SW480 (cell line): ENCODE results near the gene SULT1B1.

Experiments
- DNase-seq: peaks from one replicate; pipeline ENCODE4 v3.0.0-alpha.2; 2016; ENCODE audit warnings: low spot score

The SULT1B1 gene

GRCh38 chr4:69749771-69750170, 10.6 kb downstream of the SULT1B1 start:
- no peak for DNase-seq

GRCh38 chr4:69748173-69748572, 12.2 kb downstream of the SULT1B1 start:
- no peak for DNase-seq

DNA sequence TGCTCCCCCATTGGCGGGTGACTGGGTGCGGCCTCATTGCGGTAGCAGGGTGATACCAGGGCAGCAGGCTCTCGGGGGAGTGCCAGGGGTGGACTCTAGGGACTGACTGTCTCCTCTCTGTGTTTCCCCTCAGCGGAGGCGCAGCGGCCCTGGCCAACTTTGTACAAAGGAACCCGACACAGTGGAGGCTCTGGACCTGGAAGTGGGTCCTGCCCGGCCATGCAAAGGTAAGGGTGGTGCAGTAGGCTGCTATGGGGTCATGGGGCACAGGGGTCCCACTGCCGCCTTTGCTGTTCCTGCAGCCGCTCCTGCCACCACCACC, 16.3 kb downstream of the SULT1B1 start:
- DNase-seq, result no peak

DNA sequence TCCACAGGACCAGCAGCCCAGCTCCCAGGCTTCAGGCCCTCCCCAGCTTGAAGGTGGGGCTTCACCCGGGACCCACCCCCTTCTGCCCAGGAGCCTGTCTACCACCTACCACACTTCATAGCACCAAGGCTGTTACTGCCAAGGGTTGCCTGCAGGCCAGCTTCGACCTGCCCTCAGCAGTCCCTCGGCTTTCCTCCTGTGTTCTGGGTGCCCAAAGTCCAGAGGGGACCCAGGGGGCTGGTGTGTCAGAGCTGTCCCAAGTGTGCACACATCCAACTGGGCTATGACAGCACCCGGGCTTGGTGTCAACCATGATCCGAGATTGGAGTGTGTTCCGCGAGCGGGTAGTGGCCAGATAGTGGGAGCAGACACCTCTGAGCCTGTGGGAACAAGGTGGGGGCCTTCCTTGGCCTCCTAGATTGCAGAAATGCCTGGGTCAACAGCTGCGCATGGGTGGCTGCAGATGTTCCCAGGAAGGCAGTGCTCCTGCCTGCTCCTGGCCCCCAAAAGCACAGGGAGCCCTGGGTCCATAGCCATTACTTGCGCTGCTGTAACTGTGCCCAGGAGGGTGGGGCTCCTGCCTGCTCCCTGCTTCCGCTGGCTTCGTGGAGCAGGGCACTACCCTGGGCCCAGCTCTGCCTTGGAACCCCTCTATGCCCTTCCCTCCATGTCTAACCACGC, 16.8 kb downstream of the SULT1B1 start:
- no peak for DNase-seq

GRCh38 chr4:69742596-69742995, 17.8 kb downstream of the SULT1B1 start:
- DNase-seq, result no peak

GRCh38 chr4:69738872-69739271, 21.5 kb downstream of the SULT1B1 start:
- no peak for DNase-seq

- DNase-seq, result no peak
Observed at GRCh38 chr4:69735119-69735518, 25.3 kb downstream of the SULT1B1 start.

DNA sequence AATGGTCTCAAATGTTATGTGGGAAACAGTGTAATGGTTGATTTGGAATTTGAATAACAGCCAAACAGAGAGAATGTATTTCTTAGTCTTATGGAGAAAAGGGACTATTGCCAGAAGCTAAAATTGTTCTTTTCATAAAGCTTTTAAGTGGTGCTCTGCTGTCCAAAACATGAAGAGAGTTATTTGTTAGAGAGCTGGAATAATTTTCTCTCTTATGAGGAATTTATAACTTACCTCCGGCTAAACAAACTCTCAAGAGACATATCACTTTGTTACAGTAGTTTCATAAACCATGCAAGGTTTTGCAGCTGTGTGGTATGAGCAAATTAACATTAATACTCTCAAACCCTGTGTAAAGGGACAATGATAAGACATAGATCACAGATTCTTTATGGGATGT, 28.6 kb downstream of the SULT1B1 start:
- no peak for DNase-seq

- DNase-seq, result no peak
Observed at GRCh38 chr4:69731241-69731640, 29.2 kb downstream of the SULT1B1 start.

GRCh38 chr4:69730002-69730401, 30.4 kb downstream of the SULT1B1 start:
- DNase-seq, result no peak

GRCh38 chr4:69727926-69728325, 32.5 kb downstream of the SULT1B1 start:
- DNase-seq, result no peak

- no peak for DNase-seq
Observed at GRCh38 chr4:69727426-69727825, 33.0 kb downstream of the SULT1B1 start.

- no peak for DNase-seq
Observed at GRCh38 chr4:69726971-69727370, 33.4 kb downstream of the SULT1B1 start.

DNA sequence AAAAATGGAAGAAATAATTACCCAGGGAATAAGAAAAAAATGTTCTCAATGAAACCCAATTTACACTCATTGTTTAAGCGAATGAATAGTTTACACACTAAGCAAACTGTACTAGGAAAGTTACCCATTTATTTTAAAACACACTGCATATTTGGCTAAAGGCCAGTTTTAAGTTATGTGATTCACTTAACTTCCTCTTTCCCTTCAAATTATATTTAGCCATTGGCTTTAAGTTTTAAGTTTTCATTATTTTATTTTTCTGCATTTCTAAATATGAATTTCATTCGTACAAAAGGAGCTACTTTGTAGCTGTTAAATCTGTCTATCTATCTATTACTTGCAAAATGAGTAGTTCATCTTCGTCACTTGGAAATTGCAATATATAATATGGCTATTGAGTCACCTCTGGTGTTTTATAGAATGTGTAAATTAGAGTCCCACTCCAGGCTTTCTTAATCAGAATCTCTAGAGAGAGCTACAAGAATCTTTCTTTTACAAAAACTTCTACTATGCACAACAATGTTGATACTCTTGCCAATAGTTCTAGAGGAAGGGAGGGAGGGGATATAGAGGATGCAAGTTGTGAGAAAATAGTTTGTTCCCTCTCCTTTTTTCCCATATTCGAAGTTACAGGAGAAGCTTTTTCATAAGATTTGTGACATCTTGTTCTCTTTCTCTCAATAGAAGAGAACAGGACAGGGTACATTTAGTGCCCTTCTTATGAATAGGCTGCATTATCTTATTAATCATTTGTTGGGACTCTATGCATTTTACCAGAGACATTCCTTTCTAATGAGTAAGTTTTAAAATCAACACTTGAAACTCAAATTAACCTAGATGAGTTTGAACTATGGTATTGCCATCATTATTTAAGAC, 41.8 kb downstream of the SULT1B1 start:
- no peak for DNase-seq

DNA sequence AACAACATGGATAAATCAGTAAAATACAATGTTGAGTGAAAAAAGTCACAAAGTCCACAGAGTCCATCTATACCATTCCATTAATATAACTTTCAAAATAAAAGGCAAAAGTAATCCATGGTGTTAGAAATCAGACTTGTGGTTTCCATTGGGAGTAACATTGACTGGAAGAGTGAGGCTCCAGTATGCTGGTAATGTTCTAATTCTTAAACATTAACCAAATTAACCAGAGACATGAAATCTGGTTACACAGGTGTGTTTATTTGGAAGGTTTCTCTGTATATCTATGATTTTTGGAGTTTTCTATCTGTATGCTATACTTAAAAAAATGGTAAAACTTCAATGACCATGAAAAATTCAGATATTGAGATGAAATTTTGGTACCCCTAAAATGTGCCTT, 42.6 kb downstream of the SULT1B1 start:
- no peak for DNase-seq

- no peak for DNase-seq
Observed at GRCh38 chr4:69716654-69717053, 43.8 kb downstream of the SULT1B1 start.

GRCh38 chr4:69714086-69714485, 46.3 kb downstream of the SULT1B1 start:
- no peak for DNase-seq

- DNase-seq, result no peak
Observed at GRCh38 chr4:69713593-69713992, 46.8 kb downstream of the SULT1B1 start.

DNA sequence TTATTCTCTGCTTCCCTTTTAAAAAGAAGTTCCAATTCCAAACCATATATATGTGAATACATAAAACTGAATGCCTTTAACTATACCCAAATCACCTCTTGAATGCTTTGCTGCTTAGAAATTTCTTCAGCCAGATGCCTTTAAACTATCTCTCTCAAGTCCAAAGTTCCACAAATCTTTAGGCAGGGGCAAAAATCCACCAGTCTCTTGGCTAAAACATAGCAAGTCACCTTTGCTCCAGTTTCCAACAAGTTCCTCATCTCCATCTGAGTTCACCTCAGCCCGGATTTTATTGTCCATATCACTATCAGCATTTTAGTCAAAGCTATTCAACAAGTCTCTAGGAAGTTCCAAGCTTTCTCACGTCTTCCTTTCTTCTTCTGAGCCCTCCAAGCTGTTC, 49.8 kb downstream of the SULT1B1 start:
- no peak for DNase-seq

DNA sequence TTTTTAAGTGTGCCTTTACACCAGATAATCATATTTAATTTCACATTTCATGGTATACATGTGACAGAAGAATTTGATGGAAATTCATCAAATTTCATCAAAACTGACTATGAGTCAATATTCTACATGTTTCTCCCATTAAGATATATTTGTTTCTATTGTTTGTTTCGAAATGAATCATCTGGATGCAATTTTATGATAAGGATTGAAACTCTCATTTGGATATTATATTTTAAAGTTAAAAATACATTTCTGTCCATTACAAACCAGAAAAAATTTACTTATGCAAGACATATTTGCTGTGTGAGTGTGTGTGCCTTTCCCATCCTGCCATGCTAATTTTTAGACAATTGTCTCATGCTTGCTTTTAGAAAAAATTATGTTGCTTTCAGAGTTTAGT, 52.2 kb downstream of the SULT1B1 start:
- no peak for DNase-seq

GRCh38 chr4:69707807-69708206, 52.6 kb downstream of the SULT1B1 start:
- DNase-seq, result no peak

DNA sequence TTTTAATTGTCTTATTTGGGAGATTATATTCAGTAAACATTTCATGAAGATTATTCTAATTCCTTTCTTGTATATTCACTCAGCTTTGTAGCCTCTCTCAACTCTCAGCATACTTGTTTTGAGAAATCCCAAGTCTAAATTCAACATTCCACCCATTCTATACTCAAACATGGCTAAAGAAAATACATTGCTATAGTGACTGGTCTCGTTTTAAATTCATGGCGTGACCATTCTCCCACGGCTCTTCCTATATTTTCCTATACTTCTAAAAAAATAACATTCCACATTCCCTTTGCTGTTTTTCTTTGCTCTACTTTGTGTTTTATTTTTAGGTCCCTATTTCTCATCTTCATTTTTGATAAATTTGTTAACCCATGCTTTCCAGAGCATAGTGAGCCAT, 58.2 kb downstream of the SULT1B1 start:
- DNase-seq, result no peak

DNA sequence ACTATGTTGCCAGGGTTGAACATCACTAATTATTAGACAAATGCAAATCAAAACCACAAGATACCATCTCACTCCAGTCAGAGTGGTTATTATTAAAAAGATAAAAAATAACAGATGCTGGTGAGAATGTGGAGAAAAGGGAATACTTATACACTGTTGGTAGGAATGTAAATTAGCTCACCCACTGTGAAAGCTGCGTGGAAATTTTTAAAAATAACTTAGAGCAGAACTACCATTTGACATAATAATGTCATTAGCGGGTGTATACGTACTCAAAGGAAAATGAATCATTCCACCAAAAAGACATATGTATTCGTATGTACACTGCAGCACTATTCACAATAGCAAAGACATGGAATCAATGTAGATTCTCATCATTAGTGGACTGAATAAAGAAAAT, 58.7 kb downstream of the SULT1B1 start:
- DNase-seq, result no peak
